ENCODE data around the gene B3GAT1.

The B3GAT1 gene

DNA sequence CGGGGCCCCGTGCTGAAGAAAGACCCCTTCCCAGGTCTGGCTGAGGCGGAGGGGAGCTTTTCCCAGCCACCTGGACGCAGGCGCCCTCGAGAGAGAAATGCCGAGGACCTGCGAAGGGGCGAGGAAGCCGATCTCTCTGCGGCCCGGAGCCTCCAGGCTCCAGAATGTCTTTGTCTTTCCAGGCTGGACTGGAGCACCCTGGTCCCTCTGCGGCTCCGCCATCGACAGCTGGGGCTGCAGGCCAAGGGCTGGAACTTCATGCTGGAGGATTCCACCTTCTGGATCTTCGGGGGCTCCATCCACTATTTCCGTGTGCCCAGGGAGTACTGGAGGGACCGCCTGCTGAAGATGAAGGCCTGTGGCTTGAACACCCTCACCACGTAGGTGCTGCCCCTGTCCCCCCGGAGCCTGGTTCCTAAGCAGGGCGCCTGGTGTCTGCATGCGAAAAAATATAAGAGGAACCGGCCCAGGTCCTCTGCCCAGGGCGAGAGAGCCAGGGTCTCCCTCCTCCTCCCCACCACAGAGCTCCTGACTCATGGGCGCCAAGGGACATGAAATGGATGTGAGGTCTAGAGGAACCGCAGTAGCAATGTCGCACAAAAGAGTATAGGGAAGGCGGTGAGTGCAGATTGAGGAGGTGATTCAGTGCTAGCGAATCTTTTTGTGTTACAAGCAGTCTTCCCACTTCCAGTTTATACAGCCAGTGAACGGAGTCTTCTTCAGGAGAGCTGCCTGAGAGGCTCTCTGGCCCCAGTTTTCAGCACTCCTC is 69.3 kb downstream of the B3GAT1 start:
- FAIRE-seq: no peak
- DNase-seq (ENCODE audit: insufficient read length, low spot score): no peak

DNA sequence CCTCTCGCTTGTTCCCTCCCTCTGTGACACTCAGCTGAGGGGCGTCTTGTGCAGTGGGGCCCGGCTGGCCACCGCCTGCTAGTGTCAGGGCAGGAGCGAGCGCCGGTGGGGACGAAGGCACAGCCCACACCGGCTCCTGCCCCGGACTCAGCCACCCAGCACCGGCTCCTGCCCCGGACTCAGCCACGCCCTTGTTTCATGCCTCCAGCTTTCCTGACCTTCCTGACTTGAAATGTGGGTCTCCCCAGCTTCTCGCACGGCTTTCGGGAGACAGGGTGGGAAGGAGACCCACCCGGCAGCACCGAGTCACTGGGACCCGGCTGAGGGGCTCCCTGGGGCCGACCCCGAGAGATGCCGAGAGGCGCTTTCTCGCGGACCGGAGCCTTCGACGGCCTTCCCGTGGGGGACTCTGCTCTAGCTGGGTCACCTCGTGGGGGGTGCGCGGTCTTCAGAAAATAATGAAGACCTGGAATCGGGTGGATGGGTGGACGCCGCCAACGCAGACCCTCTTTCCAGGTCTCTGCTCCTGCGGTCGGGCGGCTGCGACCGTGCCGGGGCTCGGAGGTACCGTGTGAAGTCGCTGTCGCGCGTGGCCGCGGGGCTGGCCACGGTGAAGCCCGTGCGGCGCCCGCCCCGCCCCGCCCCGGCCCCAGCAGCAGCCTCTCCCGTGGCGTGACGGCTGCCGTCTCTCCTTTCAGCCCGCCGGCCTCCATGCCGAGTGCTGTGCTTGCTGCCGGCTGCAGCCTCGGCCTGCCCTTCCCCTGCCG is 70.1 kb downstream of the B3GAT1 start:
- no peak for FAIRE-seq
- no peak for DNase-seq (ENCODE audit: insufficient read length, low spot score)

DNA sequence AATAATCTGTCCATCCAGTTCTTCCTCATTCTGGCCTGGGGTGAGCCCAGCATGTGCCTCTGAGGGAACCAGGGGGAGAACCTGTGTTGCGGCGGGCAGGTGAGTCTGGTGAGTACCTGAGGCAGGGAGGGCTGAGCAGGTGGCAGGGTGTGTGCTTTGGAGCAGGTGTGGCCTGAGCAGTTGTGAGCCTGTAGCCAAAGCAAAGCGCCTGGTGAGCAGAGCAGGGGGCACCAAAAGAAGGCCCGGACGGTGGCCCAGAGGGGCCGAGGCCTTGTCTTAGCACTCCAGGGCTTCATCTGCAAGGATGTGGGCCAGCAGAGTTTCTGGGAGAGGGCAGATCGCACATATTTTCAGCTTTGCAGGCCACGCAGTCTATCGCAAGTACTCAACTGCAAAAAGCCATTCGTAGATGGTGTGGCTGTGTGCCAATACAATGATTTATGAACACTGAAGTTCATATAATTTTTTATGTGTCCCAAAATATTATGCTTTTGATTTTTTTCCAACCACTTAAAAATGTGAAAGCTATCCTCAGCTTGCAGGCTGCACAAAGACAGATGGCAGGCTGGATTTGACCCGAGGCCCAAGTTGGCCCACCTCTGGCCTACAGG is 71.6 kb downstream of the B3GAT1 start:
- DNase-seq (ENCODE audit: insufficient read length, low spot score) (no peak), FAIRE-seq (no peak)

DNA sequence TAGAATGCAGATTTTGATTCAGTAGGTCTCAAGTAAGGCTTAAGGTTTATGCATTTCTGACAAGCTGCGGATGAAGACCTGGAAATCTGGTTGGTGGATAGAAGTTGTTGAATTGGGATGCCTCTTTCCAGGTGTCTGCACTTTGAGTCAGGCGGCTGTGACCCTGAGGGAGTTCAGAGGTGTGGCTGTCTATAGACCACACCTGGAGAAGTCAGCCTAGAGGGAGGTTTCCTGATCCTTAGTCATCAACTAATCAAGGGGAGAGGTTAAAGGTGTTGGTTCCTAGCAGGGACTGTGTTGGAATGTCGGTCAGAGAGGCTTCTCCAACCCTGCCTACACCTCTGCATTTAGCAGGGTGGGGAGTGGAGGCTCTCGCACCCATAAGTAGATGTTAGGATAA is 72.3 kb downstream of the B3GAT1 start:
- DNase-seq (ENCODE audit: insufficient read length, low spot score) (no peak), FAIRE-seq (no peak)

DNA sequence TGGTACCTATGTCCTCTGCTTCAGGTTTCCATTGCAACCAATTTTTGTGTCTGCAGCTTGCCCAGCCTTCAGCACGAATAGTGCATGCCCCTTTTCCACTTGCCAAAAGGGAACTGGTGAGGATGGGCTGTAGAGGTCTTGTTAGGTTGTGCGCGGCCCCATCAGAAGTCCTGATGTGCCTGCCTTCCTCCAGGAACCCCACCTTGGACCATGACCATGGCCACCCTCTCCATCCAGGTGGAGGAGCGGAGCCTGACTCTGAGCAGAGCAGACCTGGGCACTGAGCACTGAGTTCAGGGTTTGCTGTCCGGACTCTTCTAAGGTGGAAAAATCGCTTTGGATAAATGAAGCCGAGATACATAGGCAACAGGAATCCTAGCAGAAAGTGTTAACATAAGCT is 73.4 kb downstream of the B3GAT1 start:
- DNase-seq (ENCODE audit: insufficient read length, low spot score) (no peak), FAIRE-seq (no peak)

DNA sequence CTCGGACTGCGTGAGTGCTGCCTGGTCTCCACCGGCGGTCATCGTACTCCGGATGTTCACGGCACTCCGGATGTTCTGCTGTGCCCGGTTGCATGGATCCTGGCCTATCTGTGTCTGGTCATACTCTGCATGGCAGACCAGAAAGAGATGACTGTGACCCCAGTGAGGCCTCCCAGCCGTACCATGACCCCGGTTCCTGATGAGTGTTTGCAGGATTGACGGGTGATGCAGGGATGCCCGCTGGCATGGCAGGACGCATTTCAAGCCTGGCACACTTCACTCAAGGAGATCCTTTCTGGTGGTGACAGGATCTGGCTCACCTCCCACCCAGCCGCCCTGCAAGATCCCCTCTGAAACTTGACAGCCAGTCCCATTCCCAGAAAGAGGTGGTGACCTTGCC is 74.0 kb downstream of the B3GAT1 start:
- FAIRE-seq (no peak), DNase-seq (ENCODE audit: insufficient read length, low spot score) (no peak)

DNA sequence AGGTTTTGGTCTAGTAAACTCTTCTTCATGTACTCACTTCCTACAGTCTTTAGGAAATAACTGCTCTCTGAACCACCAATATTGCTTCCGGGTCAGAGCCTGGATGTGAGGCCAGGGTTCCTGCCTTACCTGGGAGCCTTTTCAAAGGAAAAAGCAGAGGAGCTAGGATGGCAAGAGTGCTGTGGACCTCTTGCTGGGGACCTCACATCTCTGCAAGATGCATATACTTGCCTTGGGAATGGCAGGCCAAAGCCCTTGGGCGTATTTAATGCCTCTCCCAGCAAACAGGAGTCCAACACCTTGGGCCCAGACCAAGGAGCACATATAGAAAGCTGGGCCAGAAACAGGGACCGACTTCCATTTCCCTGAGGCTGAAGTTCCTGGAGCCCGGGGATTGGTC is 75.0 kb downstream of the B3GAT1 start:
- FAIRE-seq (no peak), DNase-seq (ENCODE audit: insufficient read length, low spot score) (no peak)

DNA sequence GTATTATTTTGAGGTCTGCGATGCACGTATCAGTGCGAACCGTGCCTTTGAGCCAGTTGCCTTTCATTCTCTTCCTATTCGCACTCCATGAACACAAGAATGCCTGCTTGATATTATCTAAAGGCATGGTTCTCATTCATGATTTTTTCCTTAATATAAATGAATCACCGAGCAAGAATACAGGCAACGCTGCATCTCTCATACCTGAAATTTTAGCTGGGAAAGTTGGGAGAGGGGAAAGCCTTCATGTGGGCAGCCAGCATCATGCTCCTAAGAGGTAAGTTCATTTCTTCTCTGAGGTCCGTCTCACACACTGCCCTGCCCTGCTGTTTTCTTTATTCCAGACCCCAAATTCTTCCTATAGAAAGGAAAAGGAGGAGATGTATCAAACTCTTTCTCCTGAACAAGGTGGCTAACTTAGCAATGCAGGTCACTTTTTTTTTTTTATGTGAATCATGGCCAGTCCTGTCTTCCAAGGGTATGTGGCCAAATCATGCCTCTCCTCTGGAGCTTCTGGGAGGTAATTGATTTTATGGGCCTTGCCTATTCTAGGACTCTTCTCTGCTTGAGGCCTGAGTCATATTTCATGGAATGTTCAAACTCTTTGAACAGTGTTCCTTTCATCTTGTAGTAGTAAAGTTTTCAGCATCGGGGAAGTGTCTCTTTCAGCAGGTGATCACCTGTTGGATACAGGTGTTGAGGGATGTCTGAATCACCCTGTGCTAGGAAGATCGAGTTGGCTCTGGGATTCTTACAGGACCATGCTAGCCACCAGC is 77.1 kb downstream of the B3GAT1 start:
- no peak for FAIRE-seq
- DNase-seq (ENCODE audit: insufficient read length, low spot score): no peak

DNA sequence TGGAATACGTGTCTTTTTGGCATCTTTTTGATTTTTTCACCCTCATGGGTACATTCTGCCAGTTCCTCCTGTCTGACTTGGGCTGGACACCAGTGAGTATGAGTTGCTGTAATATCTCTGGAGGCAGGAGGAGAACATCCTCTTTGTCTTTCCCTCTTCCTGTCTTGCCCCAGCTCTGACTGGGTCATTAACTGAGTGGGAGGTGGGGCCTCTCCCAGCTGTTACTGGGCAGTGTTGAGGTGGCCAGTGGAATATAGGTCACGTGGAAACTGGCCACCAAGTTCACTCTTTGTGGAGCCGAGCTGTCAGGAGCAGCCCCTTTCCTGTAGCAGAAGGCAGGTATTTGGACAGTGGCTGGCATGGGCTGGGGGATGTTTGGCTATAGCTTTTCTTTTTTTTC is 78.1 kb downstream of the B3GAT1 start:
- no peak for FAIRE-seq

DNA sequence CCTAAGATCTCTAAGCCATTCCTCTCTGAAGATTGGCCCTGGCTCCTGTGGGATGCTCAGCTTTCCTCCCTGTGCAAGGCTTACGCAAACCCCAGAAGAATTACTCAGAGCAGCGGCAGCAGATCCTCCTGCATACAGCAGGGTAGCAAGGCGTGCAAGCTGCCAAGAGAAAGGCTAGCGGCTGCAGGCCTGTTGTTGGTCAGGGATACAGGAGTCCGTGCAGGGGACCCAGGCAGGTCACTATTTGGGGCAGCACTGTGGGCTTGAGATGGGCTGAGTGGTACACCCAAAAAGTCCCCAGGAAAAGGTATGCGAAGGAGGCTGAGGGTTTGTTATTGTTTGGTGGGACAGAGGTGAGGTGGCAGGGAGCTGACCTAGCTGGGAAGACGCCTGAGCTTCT is 78.7 kb downstream of the B3GAT1 start:
- DNase-seq (ENCODE audit: insufficient read length, low spot score): no peak
- no peak for FAIRE-seq

More for the DNA sequence above, 78.1 kb downstream of the B3GAT1 start:
- DNase-seq (ENCODE audit: insufficient read length, low spot score): no peak

DNA sequence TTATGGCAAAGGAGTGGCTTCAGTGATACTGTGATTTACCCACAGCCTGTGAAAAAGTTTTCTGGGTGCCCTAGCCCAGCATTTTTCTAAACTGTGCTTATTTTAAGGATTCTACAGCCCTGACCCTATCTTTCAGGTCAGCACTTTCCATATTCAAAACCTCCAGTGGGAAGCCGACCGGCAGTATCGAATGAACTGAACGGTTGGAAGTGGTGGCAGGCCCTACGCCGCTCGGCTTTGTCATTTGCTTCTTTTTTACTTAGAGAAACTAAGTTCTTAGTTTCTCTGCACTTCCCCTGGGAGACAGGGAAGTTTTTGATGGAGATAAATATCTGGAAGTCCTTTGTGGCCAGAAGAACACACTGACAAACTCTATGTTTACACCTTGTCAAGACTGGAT is 79.3 kb downstream of the B3GAT1 start:
- FAIRE-seq: no peak
- no peak for DNase-seq (ENCODE audit: insufficient read length, low spot score)

DNA sequence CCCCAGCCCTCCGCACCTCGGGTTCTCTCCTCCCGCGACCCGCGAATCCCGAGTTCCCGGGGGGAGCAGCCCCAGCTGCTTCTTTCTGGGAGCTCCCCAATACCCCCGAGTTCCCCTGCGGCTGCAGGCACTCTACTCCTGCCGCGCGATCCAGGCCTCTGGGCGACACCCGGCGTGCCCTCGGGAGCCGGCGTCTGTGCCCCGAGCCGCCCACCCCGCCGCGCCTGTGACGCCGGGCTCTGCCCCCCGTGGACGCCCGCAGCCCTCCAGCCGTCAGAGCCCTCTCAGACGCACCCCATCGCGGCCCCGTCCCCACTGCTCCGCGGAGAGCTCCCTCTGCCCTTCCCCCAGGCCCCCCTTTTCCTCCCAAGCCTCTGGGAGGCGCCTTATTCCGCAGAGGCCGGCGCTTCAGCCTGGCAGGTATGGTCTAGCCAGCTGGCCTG is 79.8 kb downstream of the B3GAT1 start:
- FAIRE-seq: no peak
- no peak for DNase-seq (ENCODE audit: insufficient read length, low spot score)

DNA sequence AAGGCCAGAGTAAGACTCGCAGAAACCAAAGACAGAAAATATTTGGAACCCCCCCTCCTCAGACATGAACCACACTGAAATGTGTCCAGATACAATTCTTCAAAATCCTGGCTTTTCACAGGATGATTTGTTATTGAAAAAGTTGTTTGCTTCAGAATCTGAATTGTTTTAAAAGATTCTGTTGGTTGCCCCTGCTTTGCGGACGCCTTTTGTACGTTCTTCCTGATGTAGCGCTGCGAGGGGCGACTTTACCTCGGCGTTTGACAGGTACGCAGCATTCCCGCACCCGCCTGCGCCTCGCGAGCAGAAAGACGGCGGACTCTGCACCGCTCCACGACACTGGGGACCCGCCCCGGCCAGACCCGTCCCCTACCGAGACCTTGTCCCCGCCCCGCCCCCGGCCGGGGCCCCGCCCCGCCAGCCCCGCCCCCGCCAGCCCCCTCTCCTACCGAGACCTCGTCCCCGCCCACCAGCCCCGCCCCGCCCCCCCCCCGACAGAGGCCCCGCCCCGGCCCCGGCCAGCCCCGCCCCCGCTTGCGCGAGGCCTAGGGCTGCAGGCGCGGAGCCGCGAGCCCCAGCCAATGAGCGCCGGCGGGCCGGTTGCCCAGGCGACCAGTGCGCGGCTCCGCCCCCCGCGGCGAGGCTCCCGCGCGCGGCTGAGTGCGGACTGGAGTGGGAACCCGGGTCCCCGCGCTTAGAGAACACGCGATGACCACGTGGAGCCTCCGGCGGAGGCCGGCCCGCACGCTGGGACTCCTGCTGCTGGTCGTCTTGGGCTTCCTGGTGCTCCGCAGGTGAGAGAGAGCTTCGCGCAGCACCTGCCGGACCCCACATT is 80.5 kb downstream of the B3GAT1 start, which contains the start of gene GLB1L2:
Gene GLB1L2 (plus strand): TSS at position 635 of the 835 bp plus-strand sequence. CDS start 74 bp downstream, at position 709.
- FAIRE-seq (no peak), DNase-seq (ENCODE audit: insufficient read length, low spot score) (peak; percentile 74)

DNA sequence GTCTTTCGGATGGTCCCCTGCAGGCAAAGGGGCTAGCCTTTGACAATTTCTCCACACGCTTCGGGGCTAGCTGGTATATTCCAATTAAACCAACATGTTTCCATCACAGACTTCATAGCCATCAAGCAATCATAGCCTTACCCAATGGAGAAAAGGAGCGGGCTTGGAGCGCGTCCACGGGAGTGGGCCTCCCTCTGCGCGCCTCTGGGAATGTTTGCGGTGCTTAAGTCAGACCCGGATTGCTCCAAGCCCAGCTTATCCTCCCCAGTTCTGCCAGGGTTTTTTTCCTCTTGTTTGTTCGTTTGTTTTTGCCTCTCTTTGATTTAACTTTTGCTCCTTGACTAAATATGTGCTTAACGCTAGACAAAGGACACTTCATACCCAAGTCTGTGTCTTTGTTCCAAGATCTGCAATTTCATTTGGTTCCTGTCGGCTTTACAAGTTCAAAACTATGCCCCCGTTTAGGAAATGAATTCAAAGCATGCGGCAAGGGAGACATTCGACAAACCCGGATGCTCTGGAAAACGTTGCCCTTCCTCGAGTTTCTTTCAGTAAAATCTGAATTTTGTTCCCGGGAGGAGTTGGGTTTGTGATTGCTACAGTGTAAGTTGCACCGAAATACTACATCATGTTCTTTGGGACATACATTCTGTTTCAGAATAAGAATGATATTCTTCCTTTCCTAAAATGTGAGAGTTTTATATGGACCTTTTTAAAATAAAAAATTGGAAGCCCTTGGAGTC is 81.3 kb downstream of the B3GAT1 start:
- FAIRE-seq (no peak), DNase-seq (ENCODE audit: insufficient read length, low spot score) (no peak)

Data from GM19239 (cell line).